Endodermal cell (in vitro differentiated cells): ENCODE results near the gene LAP3. TPM values are rescaled to one million over a fixed set of nuclear protein-coding genes. Genes with fewer than 3 reads are reported as not detected.

Experiments
- DNase-seq: peaks from one replicate; pipeline ENCODE4 v3.0.0-alpha.2; 2017
- H3K27ac ChIP-seq: 2 replicates; pipeline ENCODE4 v1.5.1; 2013; ENCODE audit warnings: mild to moderate bottlenecking, low read depth, low read length, moderate library complexity
- H3K27me3 ChIP-seq: 2 replicates; pipeline ENCODE4 v1.6.1; 2013; ENCODE audit warnings: mild to moderate bottlenecking, low read length, moderate library complexity; ENCODE audit not compliant: insufficient read depth, control insufficient read depth, poor library complexity, severe bottlenecking
- H3K36me3 ChIP-seq: 2 replicates; pipeline ENCODE4 v1.7.0; 2013; ENCODE audit warnings: mild to moderate bottlenecking, low read length, moderate library complexity; ENCODE audit not compliant: control insufficient read depth, insufficient read depth
- H3K4me1 ChIP-seq: one replicate; pipeline ENCODE4 v1.7.0; 2013; ENCODE audit warnings: low read length; ENCODE audit not compliant: control insufficient read depth, insufficient read depth
- H3K4me3 ChIP-seq: 2 replicates; pipeline ENCODE4 v1.5.1; 2013; ENCODE audit warnings: mild to moderate bottlenecking, low read length, moderate library complexity
- H3K9ac ChIP-seq: 2 replicates; pipeline ENCODE4 v1.6.1; 2013; ENCODE audit warnings: mild to moderate bottlenecking, low read length, moderate library complexity; ENCODE audit not compliant: poor library complexity, severe bottlenecking; ENCODE audit errors: extremely low read depth
- H3K9me3 ChIP-seq: 2 replicates; pipeline ENCODE4 v1.6.1; 2013; ENCODE audit warnings: mild to moderate bottlenecking, low read length, moderate library complexity; ENCODE audit not compliant: control insufficient read depth
- H3K27ac Mint-ChIP-seq: 2 replicates; pipeline ENCODE4 v1.8.0; 2020; ENCODE audit warnings: mixed read lengths
- H3K27me3 Mint-ChIP-seq: 2 replicates; pipeline ENCODE4 v1.8.0; 2021; ENCODE audit warnings: mild to moderate bottlenecking, mixed read lengths; ENCODE audit not compliant: insufficient read depth
- H3K36me3 Mint-ChIP-seq: 2 replicates; pipeline ENCODE4 v1.8.0; 2020; ENCODE audit warnings: low read depth, mixed read lengths
- H3K4me1 Mint-ChIP-seq: 2 replicates; pipeline ENCODE4 v1.8.0; 2020; ENCODE audit warnings: mixed read lengths
- H3K4me3 Mint-ChIP-seq: 2 replicates; pipeline ENCODE4 v1.8.0; 2020; ENCODE audit warnings: mild to moderate bottlenecking, moderate library complexity, mixed read lengths
- H3K9me3 Mint-ChIP-seq: 2 replicates; pipeline ENCODE4 v1.8.0; 2020; ENCODE audit warnings: mild to moderate bottlenecking, mixed read lengths
- CTCF ChIP-seq: fragments of 200-600 bp; sonication (generic); conservative IDR thresholded peaks from 2 replicates; pipeline ENCODE4 v1.5.0; 2021; ENCODE audit warnings: antibody characterized with exemption, mild to moderate bottlenecking
- WGBS, 2 experiments: methylation state at CpG; one replicate each; pipeline versions ENCODE4 v1.1.5 to v1.1.7; 2013; ENCODE audit warnings: missing lambda C conversion rate in 2 of 2, mixed read lengths in 1 of 2; ENCODE audit not compliant: insufficient coverage in 1 of 2, insufficient read length in 1 of 2; 5-methylcytosine and 5-hydroxymethylcytosine counted together
- total RNA-seq, 2 donors: library from RNA; stranded (reverse); fragmentation: NEBNext Ultra II Directional in 1 of 2; extraction: Animal tissue kit (Norgen Biotek cat#: 25700) in 1 of 2; gene quantifications; 2 replicates in 1 of 2; 3 replicates in 1 of 2; pipeline ENCODE4 v1.2.1, GENCODE V29; 2021

Gene LAP3
- total RNA-seq, 2 donors from 2014 or later = 34.3 to 39.9 TPM

GRCh38 chr4:17578482-17578891 is 1.5 kb downstream of the LAP3 start:
- Histone ChIP-seq H3K27ac (no peak overlapping the region), H3K9ac (peak overlapping the region; percentile 76), H3K27me3 (no peaks in the 10 kb centered on the region), H3K9me3 (no peaks in the 10 kb centered on the region), H3K4me1 (peaks cover 3% of the 10 kb centered on the region), H3K36me3 (peaks cover 37% of the 10 kb centered on the region), H3K4me3 (peak overlapping the region; percentile 85)
- H3K27me3 Mint-ChIP-seq = no peaks in the 10 kb centered on the region
- no peaks in the 10 kb centered on the region for H3K9me3 Mint-ChIP-seq
- peak overlapping the region; percentile 74 for H3K4me3 Mint-ChIP-seq
- peaks cover 23% of the 10 kb centered on the region for H3K36me3 Mint-ChIP-seq
- TF ChIP-seq CTCF = no peak
- no peak overlapping the region for H3K27ac Mint-ChIP-seq
- peaks cover 9% of the 10 kb centered on the region for H3K4me1 Mint-ChIP-seq
- 94 to 100% methylated on average over 2 to 6 of the region's 6 CpGs for WGBS, 2 experiments
- DNase-seq = no peak

- H3K27ac ChIP-seq = no peak overlapping the region
Observed at GRCh38 chr4:17580969-17581368, 4.0 kb downstream of the LAP3 start.

GRCh38 chr4:17583276-17583675 is 6.3 kb downstream of the LAP3 start:
- Mint-ChIP-seq H3K9me3 (no peaks in the 10 kb centered on the region), H3K4me1 (peaks cover 3% of the 10 kb centered on the region), H3K27me3 (no peaks in the 10 kb centered on the region), H3K27ac (no peak overlapping the region), H3K36me3 (peaks cover 58% of the 10 kb centered on the region), H3K4me3 (no peak overlapping the region)
- H3K9ac ChIP-seq = no peak overlapping the region
- H3K4me1 ChIP-seq = peaks cover 3% of the 10 kb centered on the region
- no peaks in the 10 kb centered on the region for H3K27me3 ChIP-seq
- 91 to 94% methylated on average over 8 to 9 of the region's 9 CpGs for WGBS, 2 experiments
- H3K36me3 ChIP-seq = peaks cover 81% of the 10 kb centered on the region
- no peak overlapping the region for H3K27ac ChIP-seq
- no peak overlapping the region for H3K4me3 ChIP-seq
- DNase-seq = no peak
- TF ChIP-seq CTCF = no peak
- no peaks in the 10 kb centered on the region for H3K9me3 ChIP-seq

More at GRCh38 chr4:17580969-17581368, 4.0 kb downstream of the LAP3 start:
- peaks cover 3% of the 10 kb centered on the region for H3K4me1 ChIP-seq
- H3K27me3 ChIP-seq = no peaks in the 10 kb centered on the region
- H3K36me3 ChIP-seq = peaks cover 62% of the 10 kb centered on the region
- no peak overlapping the region for H3K9ac ChIP-seq
- H3K4me3 ChIP-seq = no peak overlapping the region
- Mint-ChIP-seq H3K9me3 (no peaks in the 10 kb centered on the region), H3K4me3 (no peak overlapping the region), H3K27me3 (no peaks in the 10 kb centered on the region), H3K36me3 (peaks cover 43% of the 10 kb centered on the region), H3K4me1 (peaks cover 9% of the 10 kb centered on the region), H3K27ac (no peak overlapping the region)
- no peak for DNase-seq
- H3K9me3 ChIP-seq = no peaks in the 10 kb centered on the region
- TF ChIP-seq CTCF = no peak
- 95 to 97% methylated on average over 4 to 7 of the region's 7 CpGs for WGBS, 2 experiments
